MM.1S (cell line): ENCODE results near the gene CNP.

ENCODE experiments used
- DNase-seq: peaks from one replicate; pipeline ENCODE4 v3.0.0-alpha.2; 2015
- H2AFZ ChIP-seq: fragments of 300-600 bp; sonication (generic); 2 replicates; pipeline ENCODE4 v1.6.0; 2016; ENCODE audit warnings: antibody characterized with exemption, low read length
- H3F3A ChIP-seq: fragments of 300-600 bp; sonication (generic); 2 replicates; pipeline ENCODE4 v1.6.1; 2016; ENCODE audit warnings: mild to moderate bottlenecking, antibody characterized with exemption, low read length, moderate library complexity, mixed read lengths; ENCODE audit not compliant: insufficient read depth
- H3K27ac ChIP-seq: fragments of 300-600 bp; sonication (generic); 2 replicates; pipeline ENCODE4 v1.5.1; 2016; ENCODE audit warnings: mild to moderate bottlenecking, low read length
- H3K27me3 ChIP-seq: fragments of 300-600 bp; sonication (generic); replicated peaks from 2 replicates; pipeline ENCODE4 v1.6.0; 2016; ENCODE audit warnings: low read length; ENCODE audit not compliant: insufficient read depth
- H3K36me3 ChIP-seq: fragments of 300-600 bp; sonication (generic); replicated peaks from 2 replicates; pipeline ENCODE4 v1.6.1; 2016; ENCODE audit warnings: mild to moderate bottlenecking, low read length, mixed read lengths; ENCODE audit not compliant: insufficient read depth
- H3K4me1 ChIP-seq: fragments of 300-600 bp; sonication (generic); 2 replicates; pipeline ENCODE4 v1.6.1; 2016; ENCODE audit warnings: low read length, mixed read lengths
- H3K4me2 ChIP-seq: fragments of 300-600 bp; sonication (generic); 2 replicates; pipeline ENCODE4 v1.6.0; 2016; ENCODE audit warnings: low read depth, low read length
- H3K4me3 ChIP-seq: fragments of 300-600 bp; sonication (generic); 2 replicates; pipeline ENCODE4 v1.5.1; 2016; ENCODE audit warnings: low read length, mixed read lengths
- H3K79me2 ChIP-seq: fragments of 300-600 bp; sonication (generic); 2 replicates; pipeline ENCODE4 v1.6.1; 2016; ENCODE audit warnings: mixed run types, low read length, mixed read lengths
- H3K9ac ChIP-seq: fragments of 300-600 bp; sonication (generic); 2 replicates; pipeline ENCODE4 v1.6.1; 2016; ENCODE audit warnings: low read length, mixed read lengths
- H3K9me2 ChIP-seq: fragments of 300-600 bp; sonication (generic); replicated peaks from 2 replicates; pipeline ENCODE4 v1.6.1; 2016; ENCODE audit warnings: mild to moderate bottlenecking, low read length, mixed read lengths; ENCODE audit not compliant: insufficient read depth
- H3K9me3 ChIP-seq: fragments of 300-600 bp; sonication (generic); replicated peaks from 2 replicates; pipeline ENCODE4 v1.6.1; 2016; ENCODE audit warnings: mild to moderate bottlenecking, low read length, mixed read lengths; ENCODE audit not compliant: insufficient read depth
- H4K20me1 ChIP-seq: fragments of 300-600 bp; sonication (generic); 2 replicates; pipeline ENCODE4 v1.6.1; 2016; ENCODE audit warnings: mild to moderate bottlenecking, low read length, moderate library complexity, mixed read lengths; ENCODE audit not compliant: insufficient read depth
- CTCF ChIP-seq: fragments of 300-600 bp; sonication (generic); IDR thresholded peaks from 2 replicates; pipeline ENCODE4 v1.5.1; 2016; ENCODE audit warnings: antibody characterized with exemption, low read length, mixed read lengths
- EZH2 ChIP-seq: fragments of 300-600 bp; sonication (generic); optimal IDR thresholded peaks from 2 replicates; pipeline ENCODE3; 2017; ENCODE audit warnings: low read depth, mild to moderate bottlenecking, antibody characterized with exemption, low read length, mixed read lengths
- EZH2phosphoT487 ChIP-seq: fragments of 300-600 bp; sonication (generic); IDR thresholded peaks from 2 replicates; pipeline ENCODE4 v1.6.1; 2018; ENCODE audit warnings: antibody characterized with exemption, low read length

CNP gene

GRCh38 chr17:41967921-41968578, 1.5 kb downstream of the CNP start:
- no peak overlapping the region for H3K9ac ChIP-seq
- no peaks in the 10 kb centered on the region for H3K9me3 ChIP-seq
- no peak overlapping the region for H2AFZ ChIP-seq
- H3K27ac ChIP-seq = no peak overlapping the region
- 0 out of 2 replicates have a peak, but pooled peaks cover 4% of the 10 kb centered on the region for H3K36me3 ChIP-seq
- no peak for DNase-seq
- H4K20me1 ChIP-seq = no peaks in the 10 kb centered on the region
- H3F3A ChIP-seq = peaks cover 16% of the 10 kb centered on the region
- H3K27me3 ChIP-seq = no peaks in the 10 kb centered on the region
- H3K4me3 ChIP-seq = peak overlapping the region; percentile 82; the same call in 1 of the 2 replicates
- peaks cover 62% of the 10 kb centered on the region for H3K79me2 ChIP-seq
- peaks cover 15% of the 10 kb centered on the region for H3K4me1 ChIP-seq
- TF ChIP-seq CTCF = no peak
- TF ChIP-seq EZH2 = no peak
- TF ChIP-seq EZH2phosphoT487 = no peak
- H3K9me2 ChIP-seq = no peaks in the 10 kb centered on the region
- peak overlapping the region; percentile 90; the same call in 1 of the 2 replicates for H3K4me2 ChIP-seq

- Histone ChIP-seq H3K9me3 (no peaks in the 10 kb centered on the region), H3F3A (peaks cover 16% of the 10 kb centered on the region), H3K4me3 (no peak overlapping the region), H3K4me2 (no peak overlapping the region), H3K27me3 (no peaks in the 10 kb centered on the region), H3K9me2 (no peaks in the 10 kb centered on the region), H3K79me2 (peaks cover 68% of the 10 kb centered on the region), H3K4me1 (peaks cover 15% of the 10 kb centered on the region), H3K9ac (no peak overlapping the region), H3K27ac (no peak overlapping the region), H4K20me1 (no peaks in the 10 kb centered on the region), H3K36me3 (0 out of 2 replicates have a peak, but pooled peaks cover 4% of the 10 kb centered on the region), H2AFZ (no peak overlapping the region)
- TF ChIP-seq EZH2 (no peak), CTCF (no peak), EZH2phosphoT487 (no peak)
- DNase-seq = no peak
Observed at GRCh38 chr17:41968676-41969075, 2.1 kb downstream of the CNP start.

GRCh38 chr17:41970901-41971331, 4.3 kb downstream of the CNP start:
- no peak overlapping the region for H3K27ac ChIP-seq
- no peaks in the 10 kb centered on the region for H3K9me2 ChIP-seq
- peaks cover 8% of the 10 kb centered on the region for H3F3A ChIP-seq
- no peaks in the 10 kb centered on the region for H3K9me3 ChIP-seq
- peaks cover 11% of the 10 kb centered on the region for H3K4me1 ChIP-seq
- H3K4me2 ChIP-seq = no peak overlapping the region
- no peak for DNase-seq
- H3K36me3 ChIP-seq = peaks cover 8% of the 10 kb centered on the region; the same call in 1 of the 2 replicates
- no peak for TF ChIP-seq EZH2
- TF ChIP-seq EZH2phosphoT487 = no peak
- TF ChIP-seq CTCF = no peak
- H4K20me1 ChIP-seq = no peaks in the 10 kb centered on the region
- peaks cover 90% of the 10 kb centered on the region for H3K79me2 ChIP-seq
- H3K9ac ChIP-seq = no peak overlapping the region
- H3K4me3 ChIP-seq = no peak overlapping the region
- no peaks in the 10 kb centered on the region for H3K27me3 ChIP-seq
- no peak overlapping the region for H2AFZ ChIP-seq
